Naive thymus-derived CD4-positive, alpha-beta T cell (primary cell): ENCODE data around the gene ANP32A. TPM values are rescaled to one million over a fixed set of nuclear protein-coding genes. Genes with fewer than 3 reads are reported as not detected.
A peak's percentile ranks its signal among the peaks of the same experiment; 100 is the strongest.

Experiments used
- ATAC-seq: fragments of 150-1000 bp; cut with Tn5 transposase; 2 replicates; pipeline ENCODE4 v1.10.0; 2021; ENCODE audit warnings: mild to moderate bottlenecking, moderate library complexity
- CTCF ChIA-PET: fragments of 350-600 bp; sonication (Branson Sonifier 250); formaldehyde crosslinking; loops from one replicate; lab custom pipeline; 2021; ENCODE audit warnings: antibody characterized with exemption; lab: Charles Lee
- POLR2A ChIA-PET: fragments of 350-600 bp; sonication (Branson Sonifier 250); formaldehyde crosslinking; loops from one replicate; lab custom pipeline; 2021; ENCODE audit warnings: antibody characterized with exemption, inconsistent platforms; lab: Charles Lee
- DNase-seq, 9 donors: peaks; one replicate each; pipeline versions ENCODE4 v3.0.0 to v3.0.0-alpha.2; 2020 to 2022; ENCODE audit warnings: mixed read lengths in 1 of 9
- H3K27ac ChIP-seq: one replicate; pipeline ENCODE4 v1.7.0; 2013; ENCODE audit warnings: mild to moderate bottlenecking, low read depth, low read length, moderate library complexity
- H3K27me3 ChIP-seq, 2 donors: one replicate each; pipeline ENCODE4 v1.7.0; 2013; ENCODE audit warnings: low read length in 2 of 2, mild to moderate bottlenecking in 2 of 2, moderate library complexity in 2 of 2; ENCODE audit not compliant: control insufficient read depth in 2 of 2, insufficient read depth in 2 of 2
- H3K36me3 ChIP-seq, 3 experiments: 1 replicate in 2 of 3; 2 replicates in 1 of 3; pipeline ENCODE4 v1.7.0; 2013; ENCODE audit warnings: low read length in 3 of 3, mild to moderate bottlenecking in 3 of 3, moderate library complexity in 1 of 3; ENCODE audit not compliant: insufficient read depth in 3 of 3, control insufficient read depth in 2 of 3
- H3K4me1 ChIP-seq, 2 donors: one replicate each; pipeline ENCODE4 v1.7.0; 2013; ENCODE audit warnings: low read length in 2 of 2, mild to moderate bottlenecking in 2 of 2, moderate library complexity in 1 of 2; ENCODE audit not compliant: control insufficient read depth in 2 of 2, insufficient read depth in 2 of 2
- H3K4me3 ChIP-seq: 2 replicates; pipeline ENCODE4 v1.7.0; 2013; ENCODE audit warnings: mild to moderate bottlenecking, low read length
- H3K9me3 ChIP-seq, 3 experiments: 1 replicate in 2 of 3; 2 replicates in 1 of 3; pipeline ENCODE4 v1.7.0; 2013; ENCODE audit warnings: low read length in 3 of 3; ENCODE audit not compliant: control insufficient read depth in 2 of 3
- H3K27ac Mint-ChIP-seq, 9 donors: one replicate each; pipeline ENCODE4 v1.8.0; 2020 to 2022; ENCODE audit warnings: mixed read lengths in 9 of 9, mild to moderate bottlenecking in 8 of 9, moderate library complexity in 5 of 9, inconsistent platforms in 2 of 9
- H3K27me3 Mint-ChIP-seq, 5 donors: one replicate each; pipeline ENCODE4 v1.8.0; 2021 to 2022; ENCODE audit warnings: mixed read lengths in 5 of 5, mild to moderate bottlenecking in 1 of 5
- H3K36me3 Mint-ChIP-seq, 5 donors: one replicate each; pipeline ENCODE4 v1.8.0; 2020 to 2022; ENCODE audit warnings: mixed read lengths in 5 of 5, mild to moderate bottlenecking in 3 of 5, inconsistent platforms in 1 of 5
- H3K4me1 Mint-ChIP-seq, 7 donors: one replicate each; pipeline ENCODE4 v1.8.0; 2020 to 2022; ENCODE audit warnings: mixed read lengths in 7 of 7, mild to moderate bottlenecking in 3 of 7, inconsistent platforms in 1 of 7
- H3K4me3 Mint-ChIP-seq, 10 donors: one replicate each; pipeline ENCODE4 v1.8.0; 2020 to 2022; ENCODE audit warnings: mild to moderate bottlenecking in 10 of 10, mixed read lengths in 10 of 10, moderate library complexity in 6 of 10, inconsistent platforms in 2 of 10
- H3K9me3 Mint-ChIP-seq, 11 donors: one replicate each; pipeline ENCODE4 v1.8.0; 2020 to 2022; ENCODE audit warnings: mixed read lengths in 11 of 11, mild to moderate bottlenecking in 4 of 11, inconsistent platforms in 1 of 11, moderate library complexity in 1 of 11
- intact Hi-C, 2 donors: fragments of 100-400 bp; cut with micrococcal nuclease; formaldehyde crosslinking; loops; one replicate each; pipeline ENCODE4 v1.15.1; 2023
- polyA plus RNA-seq, 2 donors: library from polyadenylated mRNA; unstranded; fragments of 300-500 nt; fragmentation: Illumina TruSeq; gene quantifications; one replicate each; pipeline ENCODE4 v1.2.3, GENCODE V29; 2021
- total RNA-seq, 6 experiments: library from RNA in 5 of 6; stranded (reverse) in 5 of 6; gene quantifications; 1 replicate in 5 of 6; 2 replicates in 1 of 6; pipeline ENCODE4 v1.2.3 and lab custom pipeline; 2021 to 2026

The ANP32A gene
- total and polyA plus RNA-seq, 7 experiments from 2014 or later, result 86.1 to 229 (median 111) TPM

GRCh38 chr15:68786753-68787152, 33.9 kb downstream of the ANP32A start:
- Mint-ChIP-seq H3K27ac (peak overlapping the region in 4 of 9 donors; percentile 29 to 80 (median 40)), H3K36me3 (peaks cover 0 to 17% (median 8%) of the 10 kb centered on the region in 5 donors), H3K9me3 (no peaks in the 10 kb centered on the region), H3K4me3 (no peak overlapping the region), H3K4me1 (peaks cover 47 to 76% (median 62%) of the 10 kb centered on the region in 7 donors), H3K27me3 (no peaks in the 10 kb centered on the region)
- no peak for ATAC-seq
- no peak overlapping the region for H3K4me3 ChIP-seq
- ChIA-PET CTCF (interaction anchor here (0.8 to 5.8 kb wide), 2 partner anchors 42 to 89 kb away, joined by 3 to 51 read pairs; no protein-coding TSS in a partner anchor), POLR2A (interaction anchor here (1.9 kb wide), 1 partner anchor 20 kb away, joined by 4 read pairs; no protein-coding TSS in a partner anchor)
- no peak overlapping the region for H3K27ac ChIP-seq
- H3K27me3 ChIP-seq, result no peaks in the 10 kb centered on the region
- intact Hi-C loops, result no loop called here
- no peak for DNase-seq
- peaks cover 0 to 63% (median 4%) of the 10 kb centered on the region in 3 experiments for H3K36me3 ChIP-seq
- H3K9me3 ChIP-seq, result no peaks in the 10 kb centered on the region
- peaks cover 30 to 39% of the 10 kb centered on the region in 2 donors for H3K4me1 ChIP-seq

GRCh38 chr15:68785541-68785940, 35.2 kb downstream of the ANP32A start:
- peaks cover 18 to 28% of the 10 kb centered on the region in 2 donors for H3K4me1 ChIP-seq
- no peaks in the 10 kb centered on the region for H3K27me3 ChIP-seq
- ATAC-seq (no peak), DNase-seq (no peak)
- intact Hi-C loops, result no loop called here
- Mint-ChIP-seq H3K4me1 (peaks cover 37 to 66% (median 52%) of the 10 kb centered on the region in 7 donors), H3K9me3 (no peaks in the 10 kb centered on the region), H3K4me3 (no peak overlapping the region), H3K36me3 (peaks cover 0 to 17% (median 8%) of the 10 kb centered on the region in 5 donors), H3K27me3 (no peaks in the 10 kb centered on the region), H3K27ac (peak overlapping the region in 7 of 9 donors; percentile 6 to 67 (median 52))
- CTCF ChIA-PET, result interaction anchor here (0.6 to 5.8 kb wide), 3 partner anchors 43 to 90 kb away, joined by 4 to 51 read pairs (median 33); no protein-coding TSS in a partner anchor
- H3K27ac ChIP-seq, result no peak overlapping the region
- no peak overlapping the region for H3K4me3 ChIP-seq
- POLR2A ChIA-PET, result interaction anchor here (1.9 kb wide), 1 partner anchor 21 kb away, joined by 4 read pairs; no protein-coding TSS in a partner anchor
- no peaks in the 10 kb centered on the region for H3K9me3 ChIP-seq
- H3K36me3 ChIP-seq, result peaks cover 0 to 65% (median 4%) of the 10 kb centered on the region in 3 experiments

GRCh38 chr15:68784206-68784605, 36.5 kb downstream of the ANP32A start:
- no peaks in the 10 kb centered on the region for H3K27me3 Mint-ChIP-seq
- no peak overlapping the region for H3K4me3 Mint-ChIP-seq
- Histone ChIP-seq H3K4me3 (no peak overlapping the region), H3K9me3 (no peaks in the 10 kb centered on the region), H3K27me3 (no peaks in the 10 kb centered on the region), H3K36me3 (peaks cover 0 to 69% (median 4%) of the 10 kb centered on the region in 3 experiments), H3K27ac (no peak overlapping the region), H3K4me1 (peaks cover 9 to 21% of the 10 kb centered on the region in 2 donors)
- ATAC-seq (no peak), DNase-seq (no peak)
- POLR2A ChIA-PET, result interaction anchor here (0.5 to 1.6 kb wide), 5 partner anchors 32 to 92 kb away, joined by 3 to 5 read pairs (median 4); partner anchors contain the start of gene ANP32A
- peaks cover 23 to 53% (median 39%) of the 10 kb centered on the region in 7 donors for H3K4me1 Mint-ChIP-seq
- CTCF ChIA-PET, result interaction anchor here (1.0 to 5.8 kb wide), 8 partner anchors 10 to 91 kb away, joined by 3 to 51 read pairs (median 10); no protein-coding TSS in a partner anchor
- H3K9me3 Mint-ChIP-seq, result no peaks in the 10 kb centered on the region
- peaks cover 0 to 25% (median 12%) of the 10 kb centered on the region in 5 donors for H3K36me3 Mint-ChIP-seq
- peak overlapping the region in 2 of 9 donors; percentile 22 to 33 for H3K27ac Mint-ChIP-seq
- intact Hi-C loops, result no loop called here

GRCh38 chr15:68783226-68784058, 37.3 kb downstream of the ANP32A start:
- H3K4me1 ChIP-seq, result peaks cover 5 to 17% of the 10 kb centered on the region in 2 donors
- peak; percentile 85 for ATAC-seq
- POLR2A ChIA-PET, result interaction anchor here (0.5 to 1.6 kb wide), 4 partner anchors 8 to 92 kb away, joined by 3 to 5 read pairs (median 4); partner anchors contain the start of gene ANP32A
- H3K4me3 ChIP-seq, result no peak overlapping the region
- DNase-seq, result peak; percentile 42 to 66 (median 59)
- H3K4me3 Mint-ChIP-seq, result peak overlapping the region in 4 of 10 donors; percentile 47 to 67 (median 55)
- no peaks in the 10 kb centered on the region for H3K9me3 Mint-ChIP-seq
- peaks cover 22 to 51% (median 32%) of the 10 kb centered on the region in 7 donors for H3K4me1 Mint-ChIP-seq
- H3K36me3 Mint-ChIP-seq, result peaks cover 0 to 30% (median 15%) of the 10 kb centered on the region in 5 donors
- peak overlapping the region; percentile 12 to 85 (median 71) for H3K27ac Mint-ChIP-seq
- no peaks in the 10 kb centered on the region for H3K27me3 Mint-ChIP-seq
- H3K36me3 ChIP-seq, result peaks cover 0 to 74% (median 4%) of the 10 kb centered on the region in 3 experiments
- CTCF ChIA-PET, result interaction anchor here (0.7 to 5.8 kb wide), 8 partner anchors 11 to 92 kb away, joined by 3 to 51 read pairs (median 10); no protein-coding TSS in a partner anchor
- intact Hi-C loops, result loop anchor here (1.0 to 2.0 kb wide), 6 partner anchors 34 to 233 kb away; no protein-coding TSS in a partner anchor
- no peaks in the 10 kb centered on the region for H3K9me3 ChIP-seq
- H3K27me3 ChIP-seq, result no peaks in the 10 kb centered on the region
- no peak overlapping the region for H3K27ac ChIP-seq

- Mint-ChIP-seq H3K27ac (peak overlapping the region; percentile 29 to 87 (median 80)), H3K4me1 (peaks cover 22 to 44% (median 29%) of the 10 kb centered on the region in 7 donors), H3K27me3 (no peaks in the 10 kb centered on the region), H3K9me3 (no peaks in the 10 kb centered on the region), H3K4me3 (peak overlapping the region in 6 of 10 donors; percentile 1 to 67 (median 54)), H3K36me3 (peaks cover 0 to 32% (median 15%) of the 10 kb centered on the region in 5 donors)
- ChIA-PET CTCF (interaction anchor here (0.7 to 5.8 kb wide), 6 partner anchors 12 to 93 kb away, joined by 3 to 51 read pairs (median 21); no protein-coding TSS in a partner anchor), POLR2A (interaction anchor here (0.7 to 1.0 kb wide), 2 partner anchors 36 to 46 kb away, joined by 3 read pairs; no protein-coding TSS in a partner anchor)
- no peak overlapping the region for H3K27ac ChIP-seq
- H3K27me3 ChIP-seq, result no peaks in the 10 kb centered on the region
- H3K4me1 ChIP-seq, result peaks cover 5 to 17% of the 10 kb centered on the region in 2 donors
- no peaks in the 10 kb centered on the region for H3K9me3 ChIP-seq
- intact Hi-C loops, result loop anchor here (1.0 to 2.0 kb wide), 6 partner anchors 35 to 232 kb away; no protein-coding TSS in a partner anchor
- ATAC-seq (peak; percentile 12), DNase-seq (no peak)
- peaks cover 0 to 66% (median 4%) of the 10 kb centered on the region in 3 experiments for H3K36me3 ChIP-seq
- no peak overlapping the region for H3K4me3 ChIP-seq
These were observed 38.0 kb downstream of the ANP32A start for GRCh38 chr15:68782589-68783161.
